Lower leg skin (tissue), 3 donors: ENCODE measurements around the gene DNASE2.

Experiments used
- POLR2A ChIP-seq, 2 donors: fragments of 450-650 bp; IDR thresholded peaks; one replicate each; pipeline ENCODE4 v1.6.1; 2016 to 2017; ENCODE audit warnings: antibody characterized with exemption in 2 of 2, mild to moderate bottlenecking in 1 of 2, moderate library complexity in 1 of 2
- TF ChIP-seq, protein P1 (sequence below), 3 donors: fragments of 450-650 bp; IDR thresholded peaks; one replicate each; pipeline ENCODE4 v1.5.1; 2016; ENCODE audit warnings: antibody characterized with exemption in 3 of 3, mild to moderate bottlenecking in 3 of 3, moderate library complexity in 2 of 3

DNA sequence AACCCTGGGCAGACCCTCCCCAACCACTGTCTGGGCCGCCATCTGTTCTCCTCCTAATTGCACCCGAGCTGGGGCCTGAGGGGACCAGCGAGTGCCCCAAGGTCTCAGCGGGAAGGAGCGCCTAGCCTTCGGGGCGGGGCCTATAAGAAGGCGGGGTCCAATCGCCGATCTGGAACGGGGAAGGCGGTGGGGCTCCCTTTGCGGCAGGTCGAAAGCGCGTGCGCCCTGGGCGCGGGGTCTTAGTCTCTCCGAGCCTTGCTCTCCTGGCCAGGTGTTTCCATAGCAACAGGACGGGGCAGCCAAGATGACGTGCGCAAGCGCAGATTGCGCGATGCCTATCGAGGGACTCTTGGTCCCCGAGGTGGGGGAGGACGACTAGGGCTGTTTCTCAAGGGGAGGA lies 40.2 kb downstream of the DNASE2 start:
- TF ChIP-seq, protein P1, sequence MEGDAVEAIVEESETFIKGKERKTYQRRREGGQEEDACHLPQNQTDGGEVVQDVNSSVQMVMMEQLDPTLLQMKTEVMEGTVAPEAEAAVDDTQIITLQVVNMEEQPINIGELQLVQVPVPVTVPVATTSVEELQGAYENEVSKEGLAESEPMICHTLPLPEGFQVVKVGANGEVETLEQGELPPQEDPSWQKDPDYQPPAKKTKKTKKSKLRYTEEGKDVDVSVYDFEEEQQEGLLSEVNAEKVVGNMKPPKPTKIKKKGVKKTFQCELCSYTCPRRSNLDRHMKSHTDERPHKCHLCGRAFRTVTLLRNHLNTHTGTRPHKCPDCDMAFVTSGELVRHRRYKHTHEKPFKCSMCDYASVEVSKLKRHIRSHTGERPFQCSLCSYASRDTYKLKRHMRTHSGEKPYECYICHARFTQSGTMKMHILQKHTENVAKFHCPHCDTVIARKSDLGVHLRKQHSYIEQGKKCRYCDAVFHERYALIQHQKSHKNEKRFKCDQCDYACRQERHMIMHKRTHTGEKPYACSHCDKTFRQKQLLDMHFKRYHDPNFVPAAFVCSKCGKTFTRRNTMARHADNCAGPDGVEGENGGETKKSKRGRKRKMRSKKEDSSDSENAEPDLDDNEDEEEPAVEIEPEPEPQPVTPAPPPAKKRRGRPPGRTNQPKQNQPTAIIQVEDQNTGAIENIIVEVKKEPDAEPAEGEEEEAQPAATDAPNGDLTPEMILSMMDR (IDR thresholded peaks at IDR 0.05): no peak
- no peak for TF ChIP-seq POLR2A (IDR thresholded peaks at IDR 0.05)
